Measurements from ENCODE around the gene NFATC3. TPM values are rescaled to one million over a fixed set of nuclear protein-coding genes. Genes with fewer than 3 reads are reported as not detected.

NFATC3 gene
- total RNA-seq, 4 donors from 2014 or later = 22.6 to 74.0 (median 48.4) TPM

DNA sequence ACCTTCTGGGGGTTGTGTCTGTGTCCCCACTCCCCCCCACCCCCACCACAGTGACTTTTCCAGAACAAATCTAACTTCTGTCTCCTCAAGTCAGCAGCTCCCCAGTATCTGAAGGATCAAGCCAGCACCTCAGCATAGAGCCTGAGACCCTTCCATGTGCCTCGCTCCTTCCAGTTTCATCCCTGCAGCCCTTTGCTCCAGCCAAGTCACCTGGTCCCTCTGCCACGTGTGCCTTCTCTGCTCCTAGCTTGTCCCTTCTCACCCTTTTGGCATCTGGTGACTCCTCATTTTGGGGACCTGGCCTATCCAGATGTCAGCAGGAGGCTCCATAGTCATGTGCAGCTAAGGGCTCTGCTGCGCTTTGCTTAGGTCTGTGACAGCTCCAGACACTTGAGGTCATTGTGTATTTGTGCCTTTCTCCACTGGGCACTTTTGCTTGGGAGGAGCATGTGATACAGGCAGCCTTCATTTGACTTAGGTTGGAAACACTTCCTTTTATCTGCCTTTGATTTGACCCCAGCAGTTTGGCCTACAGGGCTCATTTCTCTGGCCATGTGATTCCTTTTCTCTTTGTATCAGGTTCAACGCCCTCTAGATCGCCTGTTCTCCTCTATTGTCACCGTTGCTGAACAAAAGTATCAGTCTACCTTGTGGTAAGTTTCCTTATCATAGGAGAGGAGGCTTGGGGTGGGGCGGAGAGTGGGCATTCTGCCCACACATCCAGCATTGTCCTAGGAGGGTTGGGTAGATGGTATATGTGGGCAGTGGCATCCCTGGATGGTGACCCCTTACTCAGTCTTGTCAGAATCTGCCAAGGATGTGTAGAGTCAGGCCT is 7.1 kb upstream of the NFATC3 start:
- no peak overlapping the region for H3K4me3 ChIP-seq
- intact Hi-C loops (cut with DNase I; ENCODE audit: low total_unique reads) = no loop called here
- TF ChIP-seq, protein P1, sequence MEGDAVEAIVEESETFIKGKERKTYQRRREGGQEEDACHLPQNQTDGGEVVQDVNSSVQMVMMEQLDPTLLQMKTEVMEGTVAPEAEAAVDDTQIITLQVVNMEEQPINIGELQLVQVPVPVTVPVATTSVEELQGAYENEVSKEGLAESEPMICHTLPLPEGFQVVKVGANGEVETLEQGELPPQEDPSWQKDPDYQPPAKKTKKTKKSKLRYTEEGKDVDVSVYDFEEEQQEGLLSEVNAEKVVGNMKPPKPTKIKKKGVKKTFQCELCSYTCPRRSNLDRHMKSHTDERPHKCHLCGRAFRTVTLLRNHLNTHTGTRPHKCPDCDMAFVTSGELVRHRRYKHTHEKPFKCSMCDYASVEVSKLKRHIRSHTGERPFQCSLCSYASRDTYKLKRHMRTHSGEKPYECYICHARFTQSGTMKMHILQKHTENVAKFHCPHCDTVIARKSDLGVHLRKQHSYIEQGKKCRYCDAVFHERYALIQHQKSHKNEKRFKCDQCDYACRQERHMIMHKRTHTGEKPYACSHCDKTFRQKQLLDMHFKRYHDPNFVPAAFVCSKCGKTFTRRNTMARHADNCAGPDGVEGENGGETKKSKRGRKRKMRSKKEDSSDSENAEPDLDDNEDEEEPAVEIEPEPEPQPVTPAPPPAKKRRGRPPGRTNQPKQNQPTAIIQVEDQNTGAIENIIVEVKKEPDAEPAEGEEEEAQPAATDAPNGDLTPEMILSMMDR (IDR thresholded peaks at IDR 0.05) = no peak
- TF ChIP-seq POLR2A (IDR thresholded peaks at IDR 0.05) = no peak
- no peak for DNase-seq
- H3K27ac ChIP-seq = no peak overlapping the region
- peaks cover 8 to 11% of the 10 kb centered on the region in 2 donors for H3K4me1 ChIP-seq
- no peaks in the 10 kb centered on the region for H3K9me3 ChIP-seq
- no peaks in the 10 kb centered on the region for H3K36me3 ChIP-seq
- H3K27me3 ChIP-seq = no peaks in the 10 kb centered on the region

DNA sequence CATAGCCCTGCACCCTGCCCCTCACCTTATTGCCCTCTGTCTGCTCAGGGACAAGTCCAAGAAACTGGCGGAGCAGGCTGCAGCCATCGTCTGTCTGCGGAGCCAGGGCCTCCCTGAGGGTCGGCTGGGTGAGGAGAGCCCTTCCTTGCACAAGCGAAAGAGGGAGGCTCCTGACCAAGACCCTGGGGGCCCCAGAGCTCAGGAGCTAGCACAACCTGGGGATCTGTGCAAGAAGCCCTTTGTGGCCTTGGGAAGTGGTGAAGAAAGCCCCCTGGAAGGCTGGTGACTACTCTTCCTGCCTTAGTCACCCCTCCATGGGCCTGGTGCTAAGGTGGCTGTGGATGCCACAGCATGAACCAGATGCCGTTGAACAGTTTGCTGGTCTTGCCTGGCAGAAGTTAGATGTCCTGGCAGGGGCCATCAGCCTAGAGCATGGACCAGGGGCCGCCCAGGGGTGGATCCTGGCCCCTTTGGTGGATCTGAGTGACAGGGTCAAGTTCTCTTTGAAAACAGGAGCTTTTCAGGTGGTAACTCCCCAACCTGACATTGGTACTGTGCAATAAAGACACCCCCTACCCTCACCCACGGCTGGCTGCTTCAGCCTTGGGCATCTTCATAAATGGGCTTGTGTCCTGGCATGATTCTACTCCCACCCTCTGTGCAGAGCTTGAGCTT is 6.3 kb upstream of the NFATC3 start:
- Histone ChIP-seq H3K4me3 (no peak overlapping the region), H3K9me3 (no peaks in the 10 kb centered on the region), H3K27ac (peak overlapping the region; percentile 74 to 83), H3K4me1 (peaks cover 8 to 11% of the 10 kb centered on the region in 2 donors), H3K36me3 (no peaks in the 10 kb centered on the region), H3K27me3 (no peaks in the 10 kb centered on the region)
- no peak for TF ChIP-seq POLR2A (IDR thresholded peaks at IDR 0.05)
- TF ChIP-seq, protein P1 (IDR thresholded peaks at IDR 0.05) = no peak
- DNase-seq = no peak
- intact Hi-C loops (cut with DNase I; ENCODE audit: low total_unique reads) = no loop called here

DNA sequence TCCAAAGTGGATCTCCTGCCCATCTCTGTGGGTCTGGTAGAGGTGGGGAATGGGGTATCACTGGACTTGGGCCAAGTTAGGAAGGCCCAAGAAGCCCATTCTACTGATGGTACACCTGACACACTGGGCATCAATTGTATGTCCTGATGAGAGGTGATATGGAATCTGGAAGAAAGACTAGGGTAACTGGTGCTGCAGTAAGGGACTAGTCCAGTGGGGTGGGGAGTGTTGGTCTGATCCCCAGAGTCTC is 5.9 kb upstream of the NFATC3 start:
- no peak for TF ChIP-seq POLR2A (IDR thresholded peaks at IDR 0.05)
- intact Hi-C loops (cut with DNase I; ENCODE audit: low total_unique reads) = no loop called here
- H3K4me3 ChIP-seq = no peak overlapping the region
- H3K27ac ChIP-seq = peak overlapping the region; percentile 74 to 83
- no peaks in the 10 kb centered on the region for H3K27me3 ChIP-seq
- no peak for DNase-seq
- peaks cover 8 to 16% of the 10 kb centered on the region in 2 donors for H3K4me1 ChIP-seq
- H3K9me3 ChIP-seq = no peaks in the 10 kb centered on the region
- no peaks in the 10 kb centered on the region for H3K36me3 ChIP-seq

DNA sequence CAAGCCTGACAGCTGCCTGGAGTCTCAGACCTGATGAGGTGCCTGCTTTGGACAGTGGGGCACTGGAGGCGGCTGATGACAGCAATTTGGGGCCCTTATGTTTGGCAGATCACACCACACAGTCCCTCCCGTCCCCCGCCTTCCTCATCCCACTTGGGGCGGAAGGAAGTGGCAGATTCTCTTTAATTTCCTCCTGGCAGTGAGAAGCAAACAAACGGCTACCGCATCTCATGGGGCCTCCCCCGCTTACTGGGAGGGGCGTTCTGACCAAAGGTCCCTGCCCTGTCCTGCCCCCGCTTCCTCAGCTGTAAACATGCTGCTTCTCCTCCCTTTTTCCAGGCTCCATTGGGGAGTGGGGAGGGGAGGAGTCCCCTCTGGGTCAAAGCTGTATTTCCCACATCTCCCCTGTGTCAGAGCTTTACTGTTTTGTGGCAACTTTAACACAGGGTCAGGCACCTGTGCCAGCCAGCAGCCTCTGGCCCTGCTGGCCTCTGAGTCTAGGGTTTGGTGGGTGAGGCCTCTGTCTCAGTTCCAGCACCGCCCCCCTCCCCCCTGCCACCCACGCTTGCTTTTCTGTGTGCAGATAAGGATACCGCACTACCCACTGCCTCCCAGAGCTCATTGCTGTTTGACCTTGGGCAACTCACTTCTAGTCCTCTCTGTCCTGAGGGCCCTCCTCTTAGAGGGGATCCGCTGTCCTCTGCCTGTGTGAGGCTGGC is 5.4 kb upstream of the NFATC3 start:
- Histone ChIP-seq H3K27me3 (no peaks in the 10 kb centered on the region), H3K4me3 (no peak overlapping the region), H3K9me3 (no peaks in the 10 kb centered on the region), H3K27ac (peak overlapping the region; percentile 74 to 83), H3K36me3 (no peaks in the 10 kb centered on the region), H3K4me1 (peaks cover 8 to 17% of the 10 kb centered on the region in 2 donors)
- peak; percentile 71 to 79 for DNase-seq
- intact Hi-C loops (cut with DNase I; ENCODE audit: low total_unique reads) = no loop called here
- TF ChIP-seq POLR2A (IDR thresholded peaks at IDR 0.05) = no peak
- TF ChIP-seq, protein P1 (IDR thresholded peaks at IDR 0.05) = no peak

DNA sequence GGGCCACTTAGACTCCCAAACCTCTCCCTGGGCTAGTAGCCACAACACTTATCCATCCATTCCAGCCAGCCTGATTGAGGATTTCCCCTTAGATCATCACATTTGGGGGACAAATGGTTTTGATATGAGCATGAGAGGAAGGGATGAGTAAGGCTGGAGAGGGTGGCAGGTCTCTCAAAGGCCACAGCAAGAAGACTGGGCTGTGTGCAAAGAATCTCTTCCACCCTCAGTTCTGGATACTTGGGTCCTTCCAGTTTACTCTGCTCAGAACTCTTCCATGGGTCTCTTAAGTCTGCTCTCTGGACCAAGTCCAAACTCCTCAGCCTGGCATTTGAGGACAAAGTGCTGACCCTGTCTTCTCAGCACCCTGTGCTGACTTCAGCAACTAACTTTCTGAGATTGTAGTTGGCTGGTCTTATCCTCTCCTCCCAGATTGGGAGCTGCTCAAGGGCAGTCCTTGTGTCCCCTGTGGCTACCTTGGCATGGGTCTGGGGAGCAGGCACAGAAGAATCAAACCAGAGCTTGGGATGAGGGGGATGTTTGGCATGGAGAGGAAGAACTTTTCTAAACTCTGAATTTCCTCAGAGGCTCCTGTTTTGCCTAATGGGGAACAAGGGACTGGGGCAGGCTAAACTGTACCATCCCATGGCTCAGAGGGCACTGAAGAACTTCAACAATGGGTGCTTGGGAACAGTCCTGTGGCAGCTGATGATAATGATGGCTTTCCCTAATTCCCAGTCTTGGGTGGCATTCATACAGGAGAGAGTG is 3.1 kb upstream of the NFATC3 start:
- TF ChIP-seq POLR2A (IDR thresholded peaks at IDR 0.05) = no peak
- H3K9me3 ChIP-seq = no peaks in the 10 kb centered on the region
- peaks cover 8 to 17% of the 10 kb centered on the region in 2 donors for H3K4me1 ChIP-seq
- no peaks in the 10 kb centered on the region for H3K27me3 ChIP-seq
- no peaks in the 10 kb centered on the region for H3K36me3 ChIP-seq
- intact Hi-C loops (cut with DNase I; ENCODE audit: low total_unique reads) = no loop called here
- no peak for DNase-seq
- peak overlapping the region in 1 of 2 donors; percentile 32 for H3K27ac ChIP-seq
- H3K4me3 ChIP-seq = no peak overlapping the region

All from uterus (tissue), 4 donors.